GM21390 (cell line): ENCODE measurements around the gene GPR132.
A peak's percentile ranks its signal among the peaks of the same experiment; 100 is the strongest.

Experiments used
- ATAC-seq: cut with Tn5 transposase; IDR thresholded peaks from one replicate; pipeline ENCODE4 v1.9.1; 2021; ENCODE audit not compliant: unreplicated experiment

Gene GPR132

DNA sequence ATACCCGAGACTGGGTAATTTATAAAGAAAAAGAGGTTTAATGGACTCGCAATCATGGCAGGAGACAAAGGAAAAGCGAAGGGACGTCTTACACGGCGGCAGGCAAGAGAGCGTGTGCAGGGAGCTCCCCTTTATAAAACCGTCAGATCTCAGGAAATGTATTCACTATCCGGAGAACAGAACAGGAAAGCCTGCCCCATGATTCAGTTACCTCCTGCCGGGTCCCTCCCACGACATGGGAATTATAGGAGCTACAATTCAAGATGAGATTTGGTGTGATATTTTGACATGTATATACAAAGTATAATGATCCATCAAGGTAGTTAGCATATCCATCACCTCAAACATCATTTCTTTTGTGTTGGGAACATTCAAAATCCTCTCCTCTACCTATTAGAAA, 42.1 kb downstream of the GPR132 start:
- no peak for ATAC-seq

GRCh38 chr14:105022276-105022670, 43.0 kb downstream of the GPR132 start:
- ATAC-seq: no peak

DNA sequence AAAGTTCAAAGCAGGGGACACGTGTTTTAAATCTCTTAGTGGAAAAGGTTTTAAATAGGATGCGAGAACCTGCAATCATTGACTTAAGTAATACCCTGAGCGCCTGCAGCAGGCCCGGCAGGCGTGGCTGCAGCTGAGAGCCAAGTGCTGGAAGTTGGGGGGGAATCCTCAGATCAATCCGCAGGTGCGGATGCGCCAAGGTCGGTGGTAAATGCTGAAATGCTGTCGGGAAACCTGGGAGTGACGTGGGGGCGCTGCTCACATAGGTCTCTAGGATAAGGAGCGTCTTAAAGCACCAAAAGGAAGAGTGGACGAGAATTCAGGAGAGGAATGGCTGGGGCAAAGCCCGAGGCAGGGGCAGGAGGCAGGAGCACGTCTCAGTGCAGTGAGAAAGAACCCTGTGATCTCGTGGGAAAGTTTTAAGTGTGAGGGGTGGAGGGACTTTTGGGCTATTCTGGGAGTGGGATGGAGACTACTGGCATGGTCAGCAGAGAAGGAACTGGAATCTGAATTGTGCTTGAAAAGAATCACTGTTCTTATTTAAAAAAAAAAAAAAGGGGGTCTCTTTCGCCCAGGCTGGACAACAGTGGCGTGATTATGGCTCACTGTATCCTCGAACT, 43.5 kb downstream of the GPR132 start:
- peak; percentile 1 for ATAC-seq

- peak; percentile 73 for ATAC-seq
Measured at GRCh38 chr14:105020815-105021655, 44.2 kb downstream of the GPR132 start, which contains the start of gene CDCA4. Gene CDCA4, minus strand, starts transcription at chr14:105021083. Its CDS starts 9,154 bp downstream, at chr14:105011929.

GRCh38 chr14:105019861-105020814, 45.1 kb downstream of the GPR132 start:
- peak; percentile 16 for ATAC-seq

GRCh38 chr14:105018414-105018813, 46.8 kb downstream of the GPR132 start:
- no peak for ATAC-seq

DNA sequence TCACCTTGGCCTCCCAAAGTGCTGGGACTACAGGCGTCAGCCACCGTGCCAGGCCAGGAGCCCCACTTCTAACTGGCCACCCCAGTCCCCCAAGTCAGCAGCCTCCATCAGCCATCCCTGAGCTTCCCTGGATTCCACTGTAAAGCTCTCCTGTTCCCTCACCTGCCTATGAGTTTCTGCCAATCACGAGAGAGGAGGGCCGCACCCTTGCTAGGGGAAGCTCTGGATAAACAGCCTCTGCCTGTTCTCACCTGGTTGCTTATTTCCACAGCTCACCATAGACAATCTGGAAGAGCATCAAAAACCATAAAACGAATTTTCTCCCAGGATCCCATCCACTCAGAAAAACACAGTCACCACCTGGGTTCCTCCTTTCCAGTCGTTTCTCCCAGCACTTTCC, 49.3 kb downstream of the GPR132 start:
- no peak for ATAC-seq

GRCh38 chr14:105015242-105015641, 50.0 kb downstream of the GPR132 start:
- no peak for ATAC-seq

- ATAC-seq: no peak
Measured at GRCh38 chr14:105014631-105015030, 50.6 kb downstream of the GPR132 start.

DNA sequence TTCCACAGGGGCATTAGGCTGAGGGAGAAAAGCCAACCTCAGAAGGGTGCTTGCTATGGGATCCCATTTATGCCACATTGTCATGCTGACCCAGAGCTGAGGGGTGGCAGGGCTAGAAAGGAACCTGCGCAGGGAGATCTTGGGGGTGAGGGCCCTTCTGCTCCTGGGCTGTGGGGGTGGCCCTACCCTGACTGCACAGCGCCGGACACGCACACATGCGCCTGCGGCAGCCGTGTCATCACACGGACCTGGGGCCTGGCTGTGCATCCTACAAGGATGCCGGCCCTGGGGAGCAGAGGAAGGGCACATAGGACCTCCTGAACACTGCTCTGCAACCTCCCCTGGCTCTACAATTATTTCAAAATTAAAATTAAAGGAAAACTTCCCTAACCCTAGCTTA, 51.2 kb downstream of the GPR132 start:
- no peak for ATAC-seq

- ATAC-seq: no peak
Measured at GRCh38 chr14:105013150-105013785, 52.0 kb downstream of the GPR132 start.

- no peak for ATAC-seq
Measured at GRCh38 chr14:105012171-105012985, 52.9 kb downstream of the GPR132 start.

GRCh38 chr14:105011312-105011990, 53.8 kb downstream of the GPR132 start:
- ATAC-seq: no peak

DNA sequence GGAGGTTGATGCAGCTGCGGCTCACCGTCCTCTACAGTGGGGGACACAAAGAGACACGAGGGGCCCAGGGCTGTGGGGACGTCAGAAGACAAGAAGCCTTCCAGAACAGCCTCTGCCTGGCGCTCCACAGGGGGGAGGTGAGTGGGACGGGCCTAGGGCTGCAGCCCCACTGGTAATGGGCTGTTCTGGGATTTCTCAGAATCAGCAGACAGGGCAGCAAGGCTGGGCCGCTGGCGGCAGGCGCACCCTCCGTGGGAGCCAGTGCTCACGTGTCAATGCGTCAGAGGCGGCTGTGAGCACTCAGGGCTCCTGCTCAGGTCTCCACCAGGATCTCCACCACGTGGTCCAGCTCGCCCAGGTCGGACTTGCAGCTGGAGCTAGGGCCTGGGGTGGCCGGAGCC, 54.3 kb downstream of the GPR132 start:
- ATAC-seq: no peak

DNA sequence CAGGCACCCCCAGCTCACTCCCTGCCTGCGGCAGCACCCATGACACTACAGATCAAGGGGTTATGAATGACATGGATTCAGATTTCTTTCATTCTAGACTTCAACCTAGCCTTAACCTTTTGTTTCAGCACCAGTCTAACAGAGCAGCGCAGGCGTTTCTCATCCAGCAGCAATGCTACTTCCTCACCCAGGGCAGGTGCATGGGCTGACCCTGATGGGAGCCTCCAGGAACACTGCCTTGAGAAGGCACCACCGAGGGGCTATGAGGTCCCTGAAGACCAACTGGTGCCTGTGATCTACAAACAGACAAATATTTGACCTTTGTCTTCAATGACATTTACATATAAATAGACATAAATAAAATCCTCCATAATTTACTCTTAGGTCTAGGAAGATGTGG, 55.1 kb downstream of the GPR132 start:
- no peak for ATAC-seq

GRCh38 chr14:105007593-105008264, 57.5 kb downstream of the GPR132 start:
- no peak for ATAC-seq

DNA sequence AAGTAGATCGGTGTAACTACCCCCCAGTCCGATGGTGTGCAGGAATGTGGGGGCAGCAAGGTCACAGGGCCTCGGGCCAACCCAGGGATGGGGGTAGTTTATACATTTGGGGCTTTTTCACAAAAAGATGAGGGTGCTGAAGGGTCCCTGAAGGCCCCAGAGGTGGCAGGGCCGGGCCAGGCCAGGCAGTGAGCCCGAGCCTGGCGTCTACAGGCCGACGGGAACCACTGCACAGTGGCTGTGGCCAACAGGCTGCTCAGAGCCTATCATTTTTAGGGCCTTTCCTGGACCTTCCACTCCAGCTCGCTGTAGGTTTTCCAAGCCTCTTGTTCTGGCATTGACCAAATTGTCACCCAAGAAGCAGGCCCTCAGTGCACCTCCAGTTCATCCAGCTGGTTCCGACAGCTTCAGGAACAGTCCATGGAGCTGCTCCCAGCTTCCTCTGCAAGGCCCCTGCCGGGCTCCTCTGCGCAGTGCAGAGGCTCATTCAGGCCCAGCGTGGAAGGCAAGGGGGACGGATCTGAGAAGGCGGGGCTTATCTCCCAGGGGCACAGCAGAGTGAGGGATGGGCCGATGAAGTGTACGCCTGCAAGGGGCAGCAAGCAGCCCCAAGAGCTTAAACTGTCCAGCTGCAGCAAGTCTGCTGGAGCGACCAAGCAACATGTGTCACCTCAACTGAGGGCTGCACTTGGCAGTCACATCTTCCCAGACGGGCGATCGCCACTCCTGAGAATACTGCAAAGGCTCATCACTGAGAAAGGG, 58.2 kb downstream of the GPR132 start:
- ATAC-seq: no peak
